Activated CD4-positive, alpha-beta T cell treated with anti-CD3 and anti-CD28 coated beads, Interleukin-2, Interleukin-4, amounts not matched to agents 100 ng/mL and 50 ng/mL, durations not matched to agents 16 hours and 8 hours (primary cell): Measurements from ENCODE around the gene OTOA.
"Not testable (repeated sequence)": the region's sequence is repeated elsewhere in the genome, so short reads cannot be mapped to it uniquely, and the experiment has no call there.

ENCODE experiments used
- DNase-seq: peaks from one replicate; pipeline ENCODE4 v3.0.0-alpha.2; 2020; ENCODE audit warnings: low spot score

OTOA gene

DNA sequence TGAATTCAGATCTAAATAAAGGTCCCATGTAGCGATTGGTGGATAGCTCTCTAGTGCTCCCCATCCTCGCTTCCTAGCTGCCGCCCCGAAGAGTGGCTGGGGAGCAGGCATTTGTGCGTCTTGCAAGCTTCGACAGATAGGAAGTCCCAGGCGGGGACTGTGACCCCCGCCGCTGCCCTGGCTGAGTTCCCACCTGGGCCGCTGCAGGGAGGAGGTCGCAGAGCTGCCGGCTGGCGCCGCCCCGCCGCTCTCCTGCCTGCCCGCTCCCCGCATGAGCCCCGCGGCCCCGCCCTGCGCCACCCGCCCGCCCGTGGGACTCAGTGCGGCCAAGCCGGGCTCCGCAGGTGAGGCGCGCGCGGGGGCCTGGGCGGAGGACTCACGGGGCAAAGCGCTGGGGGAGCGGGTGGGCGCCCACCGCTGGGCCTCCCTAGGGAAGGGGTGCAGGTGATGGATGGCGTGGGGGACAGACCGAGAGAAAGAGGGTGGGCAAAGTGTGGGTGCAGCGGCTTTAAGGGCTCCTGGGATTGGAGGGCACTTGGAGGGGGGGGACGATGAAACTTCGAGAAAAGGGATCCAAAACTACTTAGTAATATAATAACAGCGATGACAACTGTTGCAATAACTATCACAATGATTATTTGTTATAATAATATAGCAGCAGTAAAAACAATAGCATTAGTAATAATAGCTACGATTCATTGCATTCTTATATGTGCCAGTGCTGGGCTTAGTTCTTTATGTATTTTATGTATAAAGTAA lies at the start of gene OTOA:
Gene OTOA (plus strand): TSS at position 80 of the 759 bp plus-strand sequence. CDS start 14,547 bp downstream, outside the sequence.
- DNase-seq, result no peak

DNA sequence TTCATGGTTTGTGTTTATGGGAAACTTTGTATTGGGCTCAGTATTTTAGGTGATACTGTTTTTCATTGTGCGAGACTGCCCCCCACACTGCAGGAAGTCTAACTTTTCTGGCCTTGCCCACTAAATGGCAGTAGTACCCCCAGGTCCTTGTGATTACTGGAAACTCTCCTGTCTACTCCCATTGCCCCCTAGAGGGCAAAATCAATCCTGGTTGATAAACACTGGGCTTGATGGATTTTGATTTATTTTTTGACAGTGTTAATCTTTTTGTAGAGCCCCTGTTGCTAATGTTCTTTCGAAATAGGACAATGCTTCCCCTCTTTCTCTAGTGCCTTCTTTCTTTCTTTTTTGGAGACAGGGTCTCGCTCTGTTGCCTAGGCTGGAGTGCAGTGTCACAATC lies 48.9 kb upstream of the OTOA start:
- DNase-seq, result no peak

DNA sequence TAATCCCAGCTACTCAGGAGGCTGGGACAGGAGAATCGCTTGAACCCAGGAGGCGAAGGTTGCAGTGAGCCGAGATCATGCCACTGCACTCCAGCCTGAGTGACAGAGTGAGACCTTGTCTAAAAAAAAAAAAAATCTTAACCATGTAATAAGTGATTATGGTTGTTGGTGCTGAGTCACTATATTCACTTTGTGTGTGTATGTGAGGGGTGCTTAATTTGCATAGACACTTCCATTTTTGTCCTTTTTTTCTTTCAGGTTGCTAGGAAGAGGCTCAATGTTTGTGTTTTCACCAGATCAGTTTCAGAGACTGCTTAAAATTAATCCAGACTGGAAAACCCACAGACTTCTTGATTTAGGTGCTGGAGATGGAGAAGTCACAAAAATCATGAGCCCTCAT lies 46.2 kb upstream of the OTOA start:
- DNase-seq, result no peak

DNA sequence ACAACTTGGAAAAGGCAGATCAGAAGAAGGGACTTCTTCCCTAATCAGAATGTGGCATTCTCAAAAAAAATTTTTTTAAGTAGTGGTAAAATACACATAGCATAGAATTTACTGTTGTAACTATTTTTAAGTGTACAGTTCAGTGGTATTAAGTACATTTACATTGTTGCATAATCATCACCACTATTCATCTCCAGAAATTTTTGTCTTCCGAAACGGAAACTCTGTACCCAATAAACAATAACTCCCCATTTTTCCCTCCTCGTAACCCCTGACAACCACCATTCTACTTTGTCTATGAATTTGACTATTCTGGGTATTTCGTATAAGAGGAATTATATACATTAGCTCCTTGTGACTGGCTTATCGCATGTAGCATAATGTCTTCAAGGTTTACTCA lies 45.5 kb upstream of the OTOA start:
- no peak for DNase-seq

DNA sequence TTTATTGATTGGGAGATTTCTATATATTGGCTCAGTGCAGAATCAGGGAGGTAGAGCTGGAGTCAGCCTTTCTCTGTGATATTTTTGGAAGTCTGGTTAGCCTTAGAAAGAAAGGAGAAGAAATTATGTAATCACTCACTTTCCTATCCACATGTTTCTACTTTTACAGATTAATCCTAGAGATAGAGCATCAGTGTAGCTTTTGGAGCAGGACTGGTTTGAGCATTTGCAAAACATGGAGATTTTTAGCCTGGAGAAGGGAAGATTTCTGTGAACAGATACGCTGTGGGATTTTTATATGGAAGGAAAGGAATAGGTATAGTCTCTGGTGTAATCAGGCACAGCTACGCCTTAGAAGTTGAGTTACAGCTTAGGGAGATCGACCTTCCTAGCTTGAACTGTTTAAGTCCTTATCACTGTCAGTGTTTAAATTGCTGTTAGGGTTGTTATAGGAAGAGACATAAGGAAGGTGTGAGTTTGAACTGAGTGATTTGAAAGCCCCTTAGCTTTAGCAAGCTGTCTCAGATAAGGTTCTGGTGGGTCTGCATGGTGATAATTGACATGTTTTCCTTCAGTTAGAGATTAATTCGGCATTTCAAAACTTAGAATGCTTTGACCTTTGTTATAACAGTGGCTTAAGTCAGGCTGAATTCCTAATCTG lies 43.9 kb upstream of the OTOA start:
- no peak for DNase-seq

DNA sequence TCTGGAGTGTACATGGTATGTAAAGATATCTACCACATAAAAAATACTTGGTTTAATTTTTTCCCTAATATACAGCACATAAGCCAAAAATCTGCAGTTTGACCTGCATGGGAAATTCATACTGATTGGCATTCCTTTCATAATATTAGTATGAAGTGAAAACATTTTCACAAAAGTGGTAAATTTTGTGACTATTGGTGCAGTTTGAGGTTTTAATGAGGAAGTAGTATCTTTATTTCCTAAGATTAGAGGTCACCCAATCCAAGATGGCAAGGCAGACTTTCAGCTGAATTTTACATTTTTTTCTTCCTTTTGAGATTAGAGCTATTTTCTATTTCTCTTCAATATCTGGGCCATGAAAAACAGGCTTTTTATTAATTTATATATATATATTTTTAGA lies 43.2 kb upstream of the OTOA start:
- DNase-seq, result no peak

DNA sequence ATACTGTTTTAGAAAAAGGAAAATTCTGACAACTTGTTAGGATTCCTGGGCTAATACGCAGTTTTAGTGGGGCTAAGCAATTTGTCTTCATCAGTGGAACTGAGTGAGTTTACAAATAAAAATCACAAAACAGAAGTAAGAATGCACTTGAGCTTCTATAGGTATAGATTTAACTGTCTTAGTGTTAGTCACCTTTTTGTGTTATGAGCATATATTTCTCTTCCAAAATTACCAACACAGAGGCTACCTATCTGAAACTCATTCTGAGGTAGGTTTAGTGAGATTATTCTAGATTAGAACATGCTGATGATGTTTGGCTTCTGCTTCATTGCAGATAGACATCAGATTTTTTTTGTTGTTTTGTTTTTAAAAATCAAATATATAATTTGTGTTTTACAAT lies 41.2 kb upstream of the OTOA start:
- no peak for DNase-seq

DNA sequence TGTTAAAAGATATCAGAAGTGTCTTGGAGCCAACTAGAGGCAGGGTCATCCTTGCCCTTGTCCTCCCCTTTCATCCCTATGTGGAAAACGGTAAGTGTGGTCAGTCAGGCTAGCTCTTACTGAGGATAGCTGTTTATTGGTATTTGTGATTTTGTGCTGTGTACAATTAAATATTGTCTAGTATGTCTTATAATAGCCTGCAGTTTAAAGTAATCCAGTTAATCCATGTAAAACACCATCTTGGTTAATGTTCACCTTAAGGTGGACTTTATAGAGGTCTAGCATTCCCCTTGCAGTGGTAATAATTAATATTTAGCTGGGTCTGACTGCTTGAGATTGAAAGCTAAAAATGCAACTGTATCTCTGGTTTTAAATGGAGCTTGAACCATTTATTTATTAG lies 38.7 kb upstream of the OTOA start:
- no peak for DNase-seq

DNA sequence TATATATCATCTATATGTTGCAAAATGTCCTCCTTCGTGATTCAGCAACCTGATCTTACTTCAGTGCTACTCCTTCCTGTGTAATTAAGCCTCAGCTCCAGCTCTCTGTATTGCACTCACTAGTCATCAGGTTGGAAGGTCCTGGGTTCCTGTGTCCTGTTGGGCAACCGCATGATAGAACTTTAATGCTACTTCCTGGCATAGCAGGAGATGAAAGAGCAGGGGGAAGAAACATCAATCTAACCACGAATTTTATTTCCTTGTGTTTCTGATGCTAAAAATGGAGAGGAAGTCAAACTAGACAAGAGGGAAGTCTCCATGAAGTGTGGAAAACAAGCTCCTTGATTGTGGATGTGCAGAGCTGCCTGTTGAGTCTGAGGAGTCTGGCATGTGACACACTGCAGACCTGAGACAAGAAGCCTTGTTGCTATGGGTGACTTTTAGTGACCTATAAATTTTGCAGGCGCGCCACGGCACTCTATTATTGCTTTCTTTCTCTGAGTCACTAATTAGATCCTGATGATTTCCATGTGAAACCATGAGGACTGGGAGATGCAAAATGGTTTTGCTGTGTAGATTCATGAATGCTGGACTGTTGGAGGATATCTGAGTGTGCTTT lies 37.0 kb upstream of the OTOA start:
- DNase-seq, result peak; percentile 59

DNA sequence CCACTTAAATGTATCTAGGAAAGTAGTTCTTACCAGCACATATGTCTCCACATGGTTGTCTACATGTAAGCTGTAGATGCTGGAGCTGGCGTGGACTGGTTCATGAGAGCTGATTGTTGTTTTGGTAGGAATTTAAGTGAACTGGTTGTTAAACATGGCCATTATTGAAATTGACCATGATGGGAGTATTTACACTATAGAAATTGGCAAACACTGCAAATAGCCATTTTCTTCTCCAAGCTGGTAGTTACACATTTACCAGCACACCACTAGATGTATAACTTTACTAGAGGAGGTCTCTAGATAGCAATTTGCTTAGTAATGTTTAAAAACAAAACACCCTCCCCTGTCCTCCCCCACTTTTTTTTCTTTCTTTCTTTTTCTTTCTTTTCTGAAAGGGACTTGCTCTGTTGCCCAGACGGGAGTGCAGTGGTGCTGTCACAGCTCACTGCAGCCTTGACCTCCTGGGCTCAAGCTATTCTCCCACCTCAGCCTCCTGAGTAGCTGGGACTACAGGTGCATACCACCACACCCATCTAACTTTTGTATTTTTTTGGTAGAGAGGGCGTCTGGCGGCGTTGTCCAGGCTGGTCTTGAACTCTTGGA lies 35.5 kb upstream of the OTOA start:
- no peak for DNase-seq

DNA sequence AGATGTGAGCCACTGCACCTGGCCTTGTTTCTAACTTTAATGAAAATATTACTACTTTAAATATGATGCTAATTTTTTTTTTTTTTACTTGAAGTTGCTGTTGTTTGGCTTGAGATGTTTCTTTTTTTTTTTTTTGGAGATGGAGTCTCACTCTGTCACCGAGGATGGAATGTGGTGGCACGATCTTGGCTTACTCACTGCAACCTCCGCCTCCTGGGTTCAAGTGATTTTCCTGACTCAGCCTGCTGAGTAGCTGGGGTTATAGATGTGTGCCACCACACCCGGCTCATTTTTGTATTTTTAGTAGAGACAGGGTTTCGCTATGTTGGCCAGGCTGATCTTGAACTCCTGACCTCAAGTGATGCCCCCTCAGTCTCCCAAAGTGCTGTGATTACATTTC lies 35.0 kb upstream of the OTOA start:
- no peak for DNase-seq

DNA sequence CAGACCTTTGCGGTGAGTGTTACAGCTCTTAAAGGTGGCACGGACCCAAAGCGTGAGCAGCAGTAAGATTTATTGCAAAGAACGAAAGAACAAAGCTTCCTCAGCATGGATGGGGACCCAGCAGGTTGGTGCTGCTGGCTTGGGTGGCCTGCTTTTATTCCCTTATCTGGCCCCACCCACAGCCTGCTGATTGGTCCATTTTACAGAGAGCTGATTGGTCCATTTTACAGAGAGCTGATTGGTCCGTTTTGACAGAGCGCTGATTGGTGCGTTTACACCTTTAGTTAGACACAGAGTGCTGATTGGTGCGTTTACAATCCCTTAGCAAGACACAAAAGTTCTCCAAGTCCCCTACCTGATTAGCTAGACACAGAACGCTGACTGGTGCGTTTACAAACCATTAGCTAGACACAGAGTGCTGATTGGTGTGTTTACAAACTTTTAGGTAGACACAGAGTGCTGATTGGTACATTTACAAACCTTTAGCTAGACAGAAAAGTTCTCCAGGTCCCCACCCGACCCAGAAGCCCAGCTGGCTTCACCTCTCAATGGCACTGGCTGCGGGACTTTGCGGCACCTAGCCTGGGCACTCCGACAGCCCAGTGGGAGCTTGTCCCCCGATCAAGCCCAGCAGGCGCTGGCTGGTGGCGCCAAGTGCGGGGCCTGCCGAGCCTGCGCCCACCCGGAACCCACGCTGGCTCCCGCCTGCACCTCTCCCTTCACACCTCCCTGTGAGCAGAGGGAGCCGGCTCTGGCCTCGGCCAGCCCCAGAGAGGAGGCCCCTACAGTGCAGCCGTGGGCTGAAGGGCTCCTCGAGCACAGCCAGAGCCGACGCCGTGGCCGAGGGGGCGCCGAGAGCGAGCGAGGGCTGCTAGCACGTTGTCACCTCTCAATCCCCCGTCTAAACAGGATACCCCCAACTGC lies 33.9 kb upstream of the OTOA start:
- not testable (repeated sequence) for DNase-seq

DNA sequence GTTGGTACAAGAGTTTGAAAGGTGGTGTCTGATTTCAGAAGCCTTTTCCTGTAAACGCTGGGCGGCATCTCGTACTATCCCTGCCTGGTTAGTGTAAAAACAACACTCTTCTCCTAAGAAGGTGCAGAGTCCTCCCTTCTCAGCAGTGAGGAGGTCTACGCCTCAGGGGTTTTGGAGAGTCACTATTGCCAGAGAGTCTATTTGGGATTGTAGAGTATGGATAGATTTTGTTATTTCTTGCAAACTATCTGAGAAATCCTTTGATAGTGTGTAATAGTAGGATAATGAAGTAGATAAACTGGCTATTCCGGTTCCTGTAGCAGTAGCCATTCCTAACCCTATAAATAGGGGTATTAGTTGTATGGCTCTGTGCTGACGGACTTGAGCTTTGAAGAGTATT lies 32.9 kb upstream of the OTOA start:
- not testable (repeated sequence) for DNase-seq

DNA sequence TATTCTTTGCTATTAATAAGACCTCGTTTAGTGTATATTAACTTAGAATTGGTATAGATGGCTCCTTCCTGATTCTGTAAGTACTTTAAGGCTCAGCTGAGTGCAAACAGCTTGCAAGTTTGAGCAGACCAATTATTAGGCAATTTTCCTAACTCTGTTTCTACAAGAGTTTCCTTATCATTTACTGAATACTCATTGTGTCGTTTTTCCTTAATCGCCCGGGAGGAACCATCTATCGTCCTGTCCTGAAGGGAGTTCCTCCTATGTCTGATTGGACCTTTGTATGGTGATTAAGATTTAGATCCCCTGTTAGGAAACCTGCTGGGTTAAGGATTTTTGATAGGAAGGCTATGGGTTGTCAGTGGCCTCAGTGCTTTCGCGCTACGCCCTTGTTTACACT lies 32.4 kb upstream of the OTOA start:
- not testable (repeated sequence) for DNase-seq

DNA sequence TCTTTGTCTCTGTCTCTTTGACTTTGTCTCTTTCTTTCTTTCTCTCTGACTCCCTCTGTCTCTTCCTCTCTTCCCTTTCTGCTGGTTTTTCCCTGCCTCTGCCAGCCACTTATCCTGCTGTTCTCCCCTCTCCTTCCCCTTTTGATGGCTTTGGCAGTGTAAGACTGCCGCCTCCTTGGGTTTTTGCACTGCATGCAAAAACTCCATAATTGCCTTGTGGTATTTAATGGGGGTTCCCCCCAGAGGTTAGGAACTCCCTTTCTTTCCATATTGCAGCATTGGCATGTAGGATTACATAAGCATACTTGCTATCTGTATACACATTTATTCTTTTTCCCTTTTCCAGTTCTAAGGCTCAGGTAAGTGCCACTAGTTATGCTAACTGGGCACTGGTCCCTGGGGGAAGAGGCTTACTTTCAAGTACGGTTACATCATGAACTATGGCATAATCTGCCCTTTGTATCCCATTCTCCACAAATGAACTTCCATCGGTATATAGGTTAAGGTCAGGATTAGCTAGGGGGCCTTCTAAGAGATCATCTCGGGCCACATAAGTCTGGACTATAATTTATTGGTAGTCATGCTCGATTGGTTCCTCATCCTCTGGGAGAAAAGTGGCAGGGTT lies 31.7 kb upstream of the OTOA start:
- not testable (repeated sequence) for DNase-seq

DNA sequence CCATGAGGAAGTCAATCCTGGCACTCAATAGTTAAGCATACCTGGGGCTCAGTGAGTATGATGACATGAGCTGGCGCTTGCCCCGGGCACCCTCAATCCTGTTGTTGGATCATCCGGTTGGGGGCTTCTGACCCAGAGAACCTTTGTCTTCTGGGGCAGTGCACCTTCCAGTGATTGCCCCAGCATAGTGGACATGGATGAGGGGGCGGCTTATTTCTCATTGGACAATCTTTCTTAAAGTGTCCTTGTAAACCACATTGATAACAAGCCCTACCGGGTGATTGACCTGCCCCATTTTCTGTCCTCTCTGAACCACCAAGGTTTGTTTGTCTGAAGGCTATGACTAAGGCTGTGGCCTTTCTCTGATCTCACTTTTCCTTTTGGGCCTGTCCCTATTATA lies 29.6 kb upstream of the OTOA start:
- no peak for DNase-seq

DNA sequence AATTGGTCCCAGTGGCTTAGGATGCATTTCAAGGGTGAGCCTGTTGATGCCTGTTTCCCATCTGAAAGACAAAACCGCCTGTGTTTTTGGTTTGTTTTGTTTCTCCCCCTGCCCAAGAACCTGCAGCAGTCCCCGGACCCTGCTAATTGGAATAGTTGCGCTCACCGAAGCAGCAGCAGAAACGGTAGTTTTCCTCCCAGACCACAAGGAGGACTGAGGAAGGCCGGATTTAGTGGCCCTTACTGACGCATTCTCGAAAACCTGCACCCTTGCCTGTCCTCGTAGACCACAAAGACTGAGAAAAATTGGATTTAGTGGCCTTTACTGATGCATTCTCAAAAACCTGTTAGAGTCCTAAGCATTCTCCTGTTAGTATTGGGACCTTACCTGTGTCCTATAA lies 28.1 kb upstream of the OTOA start:
- not testable (repeated sequence) for DNase-seq

DNA sequence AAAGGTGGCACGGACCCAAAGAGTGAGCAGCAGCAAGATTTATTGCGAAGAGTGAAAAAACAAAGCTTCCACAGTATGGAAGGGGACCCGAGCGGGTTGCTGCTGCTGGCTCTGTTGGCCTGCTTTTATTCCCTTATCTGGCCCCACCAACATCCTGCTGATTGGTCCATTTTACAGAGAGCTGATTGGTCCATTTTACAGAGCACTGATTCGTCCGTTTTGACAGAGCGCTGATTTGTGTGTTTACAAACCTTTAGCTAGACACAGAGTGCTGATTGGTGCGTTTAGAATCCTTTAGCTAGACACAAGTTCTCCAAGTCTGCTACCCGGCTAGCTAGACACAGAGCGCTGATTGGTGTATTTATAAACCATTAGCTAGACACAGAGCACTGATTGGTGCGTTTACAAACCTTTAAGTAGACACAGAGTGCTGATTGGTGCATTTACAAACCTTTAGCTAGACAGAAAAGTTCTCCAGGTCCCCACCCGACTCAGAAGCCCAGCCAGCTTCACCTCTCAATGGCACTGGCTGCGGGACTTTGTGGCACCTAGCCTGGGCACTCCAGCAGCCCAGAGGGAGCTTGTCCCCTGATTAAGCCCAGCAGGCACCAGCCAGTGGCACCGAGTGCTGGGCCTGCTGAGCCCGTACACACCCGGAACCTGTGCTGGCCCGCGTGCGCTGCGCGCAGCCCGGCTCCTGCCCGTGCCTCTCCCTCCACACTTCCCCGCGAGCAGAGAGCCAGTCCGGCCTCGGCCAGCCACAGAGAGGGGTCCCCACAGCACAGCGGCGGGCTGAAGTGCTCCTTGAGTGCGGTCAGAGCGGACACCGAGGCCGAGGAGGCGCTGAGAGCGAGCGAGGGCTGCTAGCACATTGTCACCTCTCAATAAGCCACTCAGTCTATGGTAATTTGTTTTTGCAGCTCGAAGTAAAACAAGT lies 26.5 kb upstream of the OTOA start:
- DNase-seq, result no peak

DNA sequence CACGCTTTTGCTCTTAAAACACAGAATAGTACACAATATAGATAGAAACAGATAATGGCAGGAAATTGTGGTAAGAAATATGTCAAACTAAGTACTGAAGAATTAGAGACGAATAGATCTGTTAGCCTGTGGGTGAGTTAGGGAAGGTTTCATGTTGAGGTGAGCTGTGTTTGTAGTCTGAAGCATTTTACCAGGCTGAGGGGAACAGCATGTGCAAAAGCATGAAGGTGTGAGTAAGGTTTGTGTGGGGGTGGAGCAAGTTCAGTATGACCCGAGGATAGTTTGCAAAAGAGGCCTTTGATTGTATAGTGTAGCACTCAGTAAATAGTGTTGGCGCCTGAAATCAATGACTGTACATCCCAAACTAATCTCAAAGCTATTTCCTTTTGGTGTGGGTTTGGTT lies 25.2 kb upstream of the OTOA start:
- DNase-seq, result peak; percentile 57

DNA sequence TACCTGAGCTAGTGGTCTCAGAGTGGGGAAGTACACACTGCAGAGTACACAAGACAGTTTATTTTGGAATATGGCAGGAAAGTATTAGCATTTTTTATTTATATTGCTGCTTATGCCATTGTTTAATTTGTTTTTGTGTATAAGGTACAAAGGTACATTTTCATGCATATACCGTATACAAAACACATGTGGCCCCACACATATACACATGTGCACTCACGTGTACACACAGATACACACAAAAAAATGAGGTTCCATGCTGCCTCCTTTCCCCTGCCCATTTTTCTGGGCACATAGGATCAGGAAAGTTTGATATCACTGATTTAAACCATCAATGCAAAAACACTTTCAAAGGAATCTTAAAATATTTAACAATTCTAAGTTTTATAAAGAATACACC lies 24.3 kb upstream of the OTOA start:
- DNase-seq, result no peak
